GM19035 (cell line): ENCODE results near the gene ZNF646.
"Not testable (repeated sequence)": the region's sequence is repeated elsewhere in the genome, so short reads cannot be mapped to it uniquely, and the experiment has no call there.

Source experiments
- ATAC-seq: cut with Tn5 transposase; IDR thresholded peaks from one replicate; pipeline ENCODE4 v1.9.1; 2021; ENCODE audit not compliant: unreplicated experiment

The ZNF646 gene

DNA sequence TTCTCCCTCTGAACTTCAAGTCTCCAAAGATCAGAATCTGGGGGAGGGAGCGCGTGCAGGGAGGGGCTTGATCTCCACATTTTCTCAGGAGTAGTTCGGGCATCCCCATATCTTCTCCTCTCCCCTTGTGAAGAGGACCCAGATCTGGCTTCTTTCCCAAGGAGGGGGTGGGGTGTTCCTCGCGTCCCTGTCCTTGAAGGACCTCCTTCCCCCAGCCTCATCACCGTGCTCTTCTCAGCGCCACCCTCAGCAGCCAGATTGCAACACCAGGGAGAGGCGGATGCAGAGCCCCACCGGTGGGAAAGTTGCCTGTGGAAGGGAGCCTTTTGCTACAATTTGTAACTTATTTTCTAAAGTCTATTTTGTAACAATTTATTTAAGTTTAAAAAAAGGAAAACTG lies 8.9 kb downstream of the ZNF646 start:
- no peak for ATAC-seq

DNA sequence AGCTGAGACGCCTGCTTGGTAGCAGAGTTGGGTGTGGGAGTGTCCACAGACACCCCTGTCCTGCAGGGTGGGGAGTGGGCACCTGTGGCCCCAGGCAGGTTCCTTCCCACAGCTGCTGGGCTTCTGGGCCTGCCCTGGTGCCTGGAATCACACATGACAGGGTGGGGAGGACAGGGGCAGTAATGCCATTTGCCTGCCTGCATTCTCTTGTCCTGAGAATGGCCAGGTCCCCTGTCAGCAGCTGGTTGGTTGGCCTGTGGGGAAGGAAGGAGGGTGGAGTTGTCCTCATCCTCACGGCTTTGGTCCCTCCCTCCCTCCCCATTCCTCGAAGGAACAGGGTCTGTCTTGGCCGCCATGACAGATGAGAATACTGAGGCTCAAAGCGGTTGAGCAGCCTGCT lies 9.3 kb downstream of the ZNF646 start:
- no peak for ATAC-seq

DNA sequence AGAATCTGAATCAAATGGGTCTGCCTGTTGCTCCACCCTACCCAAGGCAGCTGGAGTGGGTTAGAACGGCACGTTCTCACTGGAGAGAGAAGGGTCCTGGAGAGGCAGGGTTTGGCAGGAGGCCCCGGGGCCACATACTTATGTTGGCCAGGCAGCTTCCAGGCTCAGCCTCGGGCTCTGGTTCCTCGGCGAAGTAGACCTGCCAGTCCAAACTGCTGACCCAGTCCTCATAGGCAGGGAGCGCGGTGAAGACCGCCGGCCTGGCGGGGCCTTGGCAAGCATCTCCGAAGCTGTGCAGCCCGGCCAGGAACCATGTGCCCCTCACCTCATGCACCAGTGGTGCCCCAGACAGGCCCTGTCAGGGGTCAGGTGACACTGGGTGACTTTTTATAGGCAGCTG lies 9.8 kb downstream of the ZNF646 start:
- no peak for ATAC-seq

DNA sequence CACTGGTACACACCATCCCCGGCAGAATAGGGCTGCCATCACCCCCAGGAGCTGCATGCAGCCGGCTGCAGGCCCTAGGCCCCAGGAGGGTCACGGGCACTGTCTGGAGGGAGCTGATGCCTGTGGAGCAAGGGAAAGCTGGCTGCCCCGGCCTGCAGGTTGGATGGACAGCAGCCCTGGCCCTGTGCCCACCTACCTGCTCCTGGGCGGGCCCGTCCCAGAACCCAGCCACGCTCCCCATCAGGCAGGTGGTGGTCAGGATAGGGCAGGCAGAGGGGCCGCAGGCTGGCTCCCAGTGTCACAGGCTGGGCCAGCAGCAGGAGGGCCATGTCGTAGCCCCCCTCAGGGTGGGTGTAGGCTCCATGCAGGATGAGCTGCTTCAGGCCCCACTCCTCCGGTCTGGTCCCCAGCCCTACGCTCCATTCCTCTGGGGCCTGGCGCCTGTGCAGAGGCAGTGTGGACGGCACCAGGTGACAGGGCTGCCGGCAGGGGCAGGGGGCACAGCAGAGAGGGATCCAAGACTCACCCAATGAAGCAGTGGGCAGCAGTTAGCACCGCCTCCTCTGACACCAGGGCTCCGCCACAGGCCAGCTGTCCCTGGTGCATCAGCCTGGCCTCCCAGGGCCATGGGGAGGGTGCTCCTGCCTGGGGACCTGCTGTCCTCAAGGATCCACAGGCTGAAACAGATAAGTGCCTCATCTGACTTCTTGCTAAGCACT lies 10.5 kb downstream of the ZNF646 start:
- ATAC-seq = no peak

DNA sequence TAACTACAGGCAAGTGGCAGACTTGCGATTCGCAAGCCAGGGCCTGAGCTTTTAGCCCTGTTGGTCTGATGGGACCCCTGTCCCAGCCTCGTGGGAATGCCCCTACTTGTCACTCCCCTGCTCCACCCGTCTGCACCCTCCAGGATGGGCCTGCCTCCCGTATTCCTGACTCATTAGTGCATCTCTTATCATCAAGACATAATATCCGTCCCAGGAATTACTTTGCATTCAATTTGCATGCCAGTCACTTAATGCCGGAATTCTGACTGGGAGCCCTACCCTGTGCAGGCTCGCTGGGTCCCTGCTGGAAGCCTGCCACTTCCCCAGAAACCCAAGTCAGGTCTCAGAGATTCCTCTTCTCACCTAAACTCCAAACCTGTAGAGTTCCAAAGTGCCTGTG lies 11.2 kb downstream of the ZNF646 start:
- no peak for ATAC-seq

DNA sequence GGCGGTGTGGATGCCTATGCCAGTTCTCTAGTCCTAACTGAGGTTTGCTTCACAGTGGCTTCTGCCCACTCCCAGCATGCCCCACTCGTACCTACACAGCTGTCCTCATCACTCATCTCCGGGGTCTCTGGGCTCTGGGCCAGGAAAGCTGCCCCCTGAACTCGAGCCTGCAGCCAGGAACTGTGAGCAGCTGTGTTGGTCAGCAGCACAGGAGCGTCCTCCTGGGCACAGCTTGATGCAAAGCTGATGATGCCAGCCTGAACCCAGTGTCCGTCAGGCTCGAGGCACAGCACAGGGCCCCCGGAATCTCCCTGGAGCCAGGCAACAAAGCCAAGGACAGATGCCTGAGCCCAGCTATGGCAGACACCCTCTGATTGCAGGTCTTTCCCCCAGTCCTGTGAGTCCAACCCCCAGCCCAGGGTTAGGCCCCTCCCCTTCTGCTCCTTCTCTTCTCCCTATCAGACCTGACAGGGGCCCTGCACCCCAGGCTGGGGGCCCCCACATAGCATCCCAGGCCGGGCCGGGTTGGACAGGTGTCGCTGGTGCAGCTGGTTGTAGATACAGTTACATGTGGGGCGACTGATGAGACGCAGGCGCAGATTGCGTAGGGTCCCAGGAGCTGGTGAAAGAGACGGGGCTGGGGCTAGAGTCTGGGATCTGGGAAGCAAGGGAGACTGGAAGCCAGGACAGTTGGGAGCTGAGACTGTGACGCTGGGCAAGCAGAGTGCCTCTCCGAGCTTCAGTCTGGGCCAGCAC lies 11.8 kb downstream of the ZNF646 start:
- ATAC-seq = no peak

DNA sequence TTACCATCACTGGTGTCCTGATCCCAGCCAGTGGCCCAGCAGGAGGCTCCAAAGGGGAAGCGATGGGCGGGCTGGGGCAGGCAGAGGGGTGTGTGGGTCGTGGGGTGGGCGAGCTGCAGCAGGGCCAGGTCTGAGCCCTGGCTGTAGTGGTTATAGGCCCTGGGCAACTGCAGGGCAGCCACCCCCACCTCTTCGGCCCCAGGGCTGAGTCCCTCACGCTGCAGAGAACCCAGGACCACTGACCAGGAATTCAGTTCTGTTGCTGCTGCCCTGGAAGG lies 12.3 kb downstream of the ZNF646 start:
- no peak for ATAC-seq

DNA sequence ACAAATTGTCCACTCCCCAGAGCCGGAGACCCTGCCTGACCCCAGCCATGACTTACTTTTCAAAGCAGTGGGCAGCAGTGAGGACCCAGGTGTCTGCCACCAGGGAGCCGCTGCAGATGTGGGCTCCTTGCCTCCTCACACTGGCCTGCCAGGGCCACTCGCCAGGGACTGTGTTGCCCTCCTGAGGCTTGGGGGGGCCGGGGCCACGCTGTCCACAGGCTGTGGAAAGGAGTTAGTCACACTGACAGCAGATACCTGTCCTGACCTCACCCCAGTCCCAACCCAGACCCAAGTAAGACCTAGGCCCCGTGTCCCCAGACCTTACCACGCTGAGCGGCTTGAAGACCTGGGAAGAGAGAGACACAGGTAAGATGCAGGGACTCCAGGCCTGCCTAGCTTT lies 13.3 kb downstream of the ZNF646 start:
- no peak for ATAC-seq

DNA sequence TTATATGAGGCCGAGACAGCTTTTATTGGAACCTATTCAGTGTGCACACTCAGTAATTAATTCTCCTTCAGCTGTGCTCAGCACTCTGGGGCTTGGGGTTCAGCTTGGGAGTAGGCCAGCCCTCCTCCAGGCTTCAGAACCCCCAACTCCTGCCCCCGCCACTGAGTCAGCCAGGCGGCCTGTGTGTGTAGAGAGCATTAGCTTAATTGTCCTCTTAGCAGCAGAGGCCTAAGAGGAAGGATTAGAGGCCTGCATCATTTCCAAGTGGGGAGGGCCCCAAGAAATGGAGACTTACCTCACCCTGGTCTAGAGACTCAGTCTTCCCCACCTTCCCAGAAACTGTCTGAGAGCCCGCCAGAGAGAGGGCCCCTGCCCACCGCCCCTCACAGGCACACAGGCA lies 13.7 kb downstream of the ZNF646 start:
- no peak for ATAC-seq

DNA sequence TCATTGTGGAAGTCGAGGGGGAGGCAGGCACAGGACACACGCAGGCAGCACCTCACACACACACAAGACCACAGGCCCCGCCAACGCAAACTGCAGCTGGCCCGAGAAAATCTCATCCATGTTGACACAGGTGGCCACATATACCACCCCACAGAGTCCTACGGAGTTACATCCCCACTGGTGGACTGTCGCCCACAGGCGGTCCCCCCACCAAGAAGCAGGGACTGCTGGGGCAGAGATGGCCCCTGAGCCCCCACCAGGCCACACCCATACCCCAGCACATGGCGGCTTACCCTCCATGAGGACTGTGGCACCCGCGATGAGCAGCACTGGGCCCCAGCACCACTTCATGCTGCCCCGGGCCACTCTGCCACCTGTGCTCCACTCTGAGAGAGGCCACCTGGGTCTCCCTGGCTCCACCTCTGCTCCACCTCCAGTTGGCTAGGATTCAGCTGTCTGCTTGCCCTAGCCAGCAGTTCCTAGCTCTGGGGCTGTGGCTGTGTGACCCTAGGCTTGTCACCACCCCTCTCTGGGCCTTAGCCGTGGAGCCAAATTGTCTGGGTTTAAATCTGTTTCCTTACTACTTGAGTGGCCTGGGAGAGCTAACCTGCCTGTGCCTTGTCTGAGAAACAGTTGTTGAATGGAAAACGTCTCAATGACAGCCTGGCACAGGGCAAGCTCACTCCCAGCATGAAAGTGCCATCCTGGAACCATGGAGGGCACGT lies 14.4 kb downstream of the ZNF646 start, which contains the start of gene PRSS53:
Gene PRSS53 (minus strand): TSS at position 485 of the 725 bp plus-strand sequence. CDS start 134 bp downstream, at position 351.
- no peak for ATAC-seq

DNA sequence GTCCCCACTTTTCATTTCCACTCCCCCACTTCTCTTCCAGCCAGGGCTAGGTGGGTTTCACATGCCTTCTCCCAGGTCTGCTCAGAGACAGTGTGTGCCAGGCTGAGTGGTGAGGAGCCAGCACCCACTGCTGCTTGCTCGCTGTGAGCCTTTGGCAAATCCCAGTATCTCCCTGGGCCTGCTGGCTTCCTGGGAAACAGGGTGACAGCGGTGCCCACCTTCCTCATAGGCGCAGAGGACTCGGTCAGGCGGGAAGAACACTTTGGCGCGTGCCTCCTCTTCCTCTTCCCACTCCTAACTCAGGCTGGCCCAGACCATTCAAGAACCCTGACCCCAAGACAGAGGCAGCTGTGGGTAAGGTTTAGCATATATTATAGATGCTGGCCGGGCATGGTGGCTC lies 15.0 kb downstream of the ZNF646 start:
- ATAC-seq = no peak

DNA sequence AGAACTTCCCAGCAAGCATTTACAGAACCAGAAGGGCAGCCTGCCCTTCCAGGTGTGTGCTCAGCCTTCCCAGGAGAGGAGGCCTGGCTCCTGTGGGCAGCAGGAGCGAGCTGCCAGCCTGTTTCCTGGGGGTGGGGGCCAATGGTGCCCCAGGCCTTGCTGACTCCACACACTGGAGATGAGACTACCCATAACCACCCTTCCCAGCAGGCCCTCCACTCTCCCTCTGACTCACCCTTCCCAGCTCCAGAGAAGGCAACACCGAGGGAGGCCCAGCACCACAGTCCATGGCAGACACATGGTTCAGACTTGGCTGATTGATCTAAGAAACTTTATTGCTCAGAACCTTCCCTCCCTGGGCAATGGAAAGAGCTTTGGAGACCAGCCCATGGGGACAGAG lies 16.3 kb downstream of the ZNF646 start:
- ATAC-seq = no peak

DNA sequence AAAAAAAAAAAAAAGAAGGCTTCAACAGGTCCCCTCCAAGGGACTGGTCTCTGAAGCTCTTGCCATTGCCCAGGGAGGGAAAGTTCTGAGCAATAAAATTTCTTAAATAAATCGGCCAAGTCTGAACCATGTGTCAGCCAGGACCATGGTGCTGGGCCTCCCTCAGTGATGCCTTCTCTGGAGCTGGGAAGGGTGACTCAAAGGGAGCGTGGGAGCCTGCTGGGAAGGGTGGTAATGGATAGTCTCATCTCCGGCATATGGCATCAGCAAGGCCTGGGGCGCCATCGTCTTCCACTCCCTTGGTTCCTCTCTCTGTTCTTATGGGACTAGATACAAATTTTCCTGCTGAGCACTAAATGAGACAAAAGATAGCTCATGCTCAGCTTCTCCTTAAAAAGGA lies 18.1 kb downstream of the ZNF646 start:
- no peak for ATAC-seq

DNA sequence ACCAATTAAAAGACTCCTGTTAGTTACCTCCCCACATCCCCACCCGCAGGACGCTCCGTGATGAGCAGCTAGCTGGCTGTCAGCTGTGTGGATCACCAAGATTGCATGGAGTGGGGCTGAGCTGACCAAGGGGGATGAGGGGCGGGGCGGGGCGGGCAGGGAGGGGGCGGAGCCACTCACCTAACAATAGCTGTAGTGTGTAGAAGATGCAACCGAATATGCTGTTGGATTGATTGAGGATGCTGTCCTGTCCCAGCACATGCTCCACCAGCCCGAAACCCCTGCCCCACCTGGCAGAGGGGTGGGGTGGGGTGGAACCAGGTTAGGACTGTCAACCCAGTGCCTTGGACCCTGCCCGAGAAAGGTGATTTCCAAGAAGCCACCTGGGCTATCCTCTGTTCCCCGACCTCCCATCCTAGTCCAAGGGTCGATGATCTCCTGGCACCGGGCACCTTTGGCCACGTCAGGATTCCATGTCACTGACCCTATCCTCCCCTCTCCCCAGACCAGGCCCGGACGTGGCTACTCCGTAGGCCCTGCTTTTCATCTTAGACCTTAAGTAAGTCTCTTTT lies 19.0 kb downstream of the ZNF646 start:
- no peak for ATAC-seq

DNA sequence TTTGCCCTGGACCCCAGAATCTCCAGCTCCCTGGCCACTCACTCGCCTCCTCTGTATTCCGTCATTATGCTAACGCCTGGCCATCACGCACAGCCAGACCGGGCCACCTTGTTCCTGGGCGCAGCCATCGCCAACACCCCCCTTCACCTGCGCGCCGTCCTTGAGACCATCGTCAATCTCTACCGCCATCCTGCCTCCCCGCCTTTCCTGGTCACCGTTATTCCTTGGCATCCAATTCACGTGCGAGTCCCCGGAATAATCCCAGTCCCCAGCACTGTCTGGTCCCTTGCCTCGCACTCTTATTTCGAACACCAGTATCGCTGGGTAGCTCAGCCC lies 19.8 kb downstream of the ZNF646 start:
- no peak for ATAC-seq

DNA sequence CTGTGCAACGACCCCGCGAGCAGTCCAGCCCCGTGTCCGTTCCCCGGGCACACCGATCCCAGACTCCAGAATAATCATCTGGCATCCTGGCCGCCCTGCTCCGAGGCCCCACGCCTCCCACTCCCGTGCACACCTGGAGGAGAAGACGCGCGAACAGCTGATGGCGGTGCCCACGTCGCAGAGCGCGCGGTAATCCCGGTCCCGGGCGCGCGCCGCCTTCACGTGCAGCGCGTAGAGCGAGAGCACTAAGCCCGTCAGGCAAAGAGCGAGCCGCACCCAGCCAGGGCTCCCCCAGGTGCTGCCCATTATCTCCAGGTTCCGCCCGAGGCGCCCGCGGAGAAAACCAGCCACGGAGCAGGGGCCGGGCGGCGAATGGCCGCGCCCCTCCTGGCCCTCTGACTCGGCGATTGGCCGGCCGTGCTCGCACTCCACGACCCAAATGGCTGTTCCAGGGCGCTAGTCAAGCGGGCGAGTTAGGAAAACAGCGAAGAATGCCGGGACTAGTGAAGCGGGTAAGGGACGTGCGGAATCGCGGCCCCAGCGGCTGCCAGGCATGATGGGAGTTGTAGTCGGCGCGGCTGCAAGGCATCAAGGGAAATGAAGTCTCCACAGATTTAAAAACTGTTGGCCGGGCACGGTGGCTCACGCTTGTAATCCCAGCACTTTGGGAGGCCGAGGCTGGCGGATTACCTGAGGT lies 20.4 kb downstream of the ZNF646 start, which contains the start of gene VKORC1:
Gene VKORC1 (minus strand): TSS at position 374 of the 697 bp plus-strand sequence. CDS start 68 bp downstream, at position 306.
- peak; percentile 80 for ATAC-seq

DNA sequence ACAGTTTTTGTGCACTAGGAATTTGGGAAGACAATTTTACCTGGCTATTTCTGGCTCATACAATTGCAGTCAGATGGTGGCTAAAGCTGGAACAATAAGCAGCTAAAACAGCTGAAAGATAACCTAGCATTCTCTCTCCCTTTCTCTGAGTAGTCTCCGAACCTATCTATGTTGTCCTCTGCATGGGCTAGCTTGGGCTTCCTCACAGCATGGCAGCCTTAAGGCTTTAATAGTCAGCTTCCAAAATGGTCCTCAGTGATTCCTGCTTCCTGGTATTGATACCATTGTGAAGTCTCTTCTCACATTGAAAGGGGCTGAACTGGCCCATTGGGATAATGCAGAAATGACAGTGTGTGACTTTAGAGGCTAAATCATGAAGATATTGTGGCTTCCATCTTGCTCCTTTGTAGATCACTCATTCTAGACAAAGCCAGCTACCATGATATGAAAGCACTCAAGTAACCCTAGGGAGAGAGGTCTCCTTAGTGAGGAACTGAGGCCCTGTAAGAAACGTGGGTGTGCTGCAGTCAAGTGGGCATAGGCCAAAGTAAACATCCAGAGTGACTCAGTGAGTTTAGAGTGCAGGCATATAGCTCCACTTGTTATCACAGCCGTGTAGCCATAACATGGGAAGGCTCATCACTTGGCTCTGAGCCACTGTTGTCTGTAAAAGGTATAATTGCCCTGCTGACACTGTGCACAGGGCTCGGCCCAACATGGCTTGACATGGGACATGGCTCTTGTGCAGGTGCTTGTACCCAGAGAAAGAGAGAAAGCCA lies 25.8 kb downstream of the ZNF646 start:
- ATAC-seq = no peak

DNA sequence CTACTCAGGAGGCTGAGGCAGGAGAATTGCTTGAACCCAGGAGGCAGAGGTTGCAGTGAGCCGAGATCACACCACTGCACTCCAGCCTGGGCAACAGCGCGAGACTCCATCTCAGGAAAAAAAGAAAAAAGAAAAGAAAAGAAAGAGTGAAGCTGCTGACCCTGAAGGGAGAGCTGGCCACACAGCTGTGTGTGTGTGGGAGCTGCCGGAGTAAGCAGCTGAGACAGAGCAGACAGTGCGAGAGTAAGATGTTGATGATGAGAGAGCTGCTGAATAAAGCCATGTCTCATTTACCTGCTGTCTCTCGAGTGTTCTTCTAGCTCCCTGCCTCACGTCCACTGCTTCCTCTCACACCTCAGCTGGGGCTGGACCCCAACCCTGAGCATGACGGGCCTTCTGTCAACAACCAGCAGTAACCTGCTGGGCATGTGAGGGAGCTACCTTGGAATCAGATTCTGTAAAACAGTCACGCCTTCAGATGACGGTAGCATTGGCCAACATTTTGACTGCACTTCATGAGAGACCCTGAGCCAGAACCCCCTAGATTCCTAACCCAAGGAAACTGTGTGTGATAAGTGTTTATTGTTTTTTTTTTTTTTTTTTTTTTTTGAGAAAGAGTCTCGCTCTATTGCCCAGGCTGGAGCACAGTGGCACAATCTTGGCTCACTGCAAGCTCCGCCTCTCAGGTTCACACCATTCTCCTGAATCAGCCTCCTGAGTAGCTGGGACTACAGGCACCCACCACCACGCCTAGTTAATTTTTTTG lies 26.8 kb downstream of the ZNF646 start:
- not testable (repeated sequence) for ATAC-seq

DNA sequence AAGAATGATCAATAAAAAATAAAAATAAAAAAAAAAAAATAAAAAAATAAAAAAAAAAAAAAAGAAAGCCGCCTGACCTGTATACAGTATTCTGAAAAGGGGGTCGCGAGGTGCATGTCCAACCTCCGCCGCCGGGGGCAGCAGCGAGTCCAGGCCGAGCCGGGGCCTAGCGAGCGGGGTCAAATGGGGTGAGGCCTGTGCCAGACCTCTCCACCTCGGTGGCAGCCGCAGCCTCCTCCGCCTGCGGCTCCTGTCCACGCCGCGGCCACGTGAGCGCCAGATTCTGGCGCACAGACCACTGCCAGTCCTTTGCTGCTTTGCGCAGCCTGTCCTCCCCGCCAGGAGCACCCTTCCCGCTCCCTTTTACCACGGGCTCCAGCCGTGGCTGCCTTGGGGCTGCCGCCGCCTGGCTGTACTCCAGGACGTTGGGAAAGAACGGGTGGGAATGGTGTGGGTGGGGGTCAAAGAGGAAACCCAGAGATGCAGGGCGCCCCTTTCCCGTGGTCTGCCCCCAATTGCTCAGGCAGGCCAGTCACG lies 31.5 kb downstream of the ZNF646 start:
- no peak for ATAC-seq
